MM.1S (cell line): Measurements from ENCODE around the gene CA12.

Experiments used
- DNase-seq: peaks from one replicate; pipeline ENCODE4 v3.0.0-alpha.2; 2015
- H2AFZ ChIP-seq: fragments of 300-600 bp; sonication (generic); 2 replicates; pipeline ENCODE4 v1.6.0; 2016; ENCODE audit warnings: antibody characterized with exemption, low read length
- H3F3A ChIP-seq: fragments of 300-600 bp; sonication (generic); 2 replicates; pipeline ENCODE4 v1.6.1; 2016; ENCODE audit warnings: mild to moderate bottlenecking, antibody characterized with exemption, low read length, moderate library complexity, mixed read lengths; ENCODE audit not compliant: insufficient read depth
- H3K27ac ChIP-seq: fragments of 300-600 bp; sonication (generic); 2 replicates; pipeline ENCODE4 v1.5.1; 2016; ENCODE audit warnings: mild to moderate bottlenecking, low read length
- H3K27me3 ChIP-seq: fragments of 300-600 bp; sonication (generic); replicated peaks from 2 replicates; pipeline ENCODE4 v1.6.0; 2016; ENCODE audit warnings: low read length; ENCODE audit not compliant: insufficient read depth
- H3K36me3 ChIP-seq: fragments of 300-600 bp; sonication (generic); replicated peaks from 2 replicates; pipeline ENCODE4 v1.6.1; 2016; ENCODE audit warnings: mild to moderate bottlenecking, low read length, mixed read lengths; ENCODE audit not compliant: insufficient read depth
- H3K4me1 ChIP-seq: fragments of 300-600 bp; sonication (generic); 2 replicates; pipeline ENCODE4 v1.6.1; 2016; ENCODE audit warnings: low read length, mixed read lengths
- H3K4me2 ChIP-seq: fragments of 300-600 bp; sonication (generic); 2 replicates; pipeline ENCODE4 v1.6.0; 2016; ENCODE audit warnings: low read depth, low read length
- H3K4me3 ChIP-seq: fragments of 300-600 bp; sonication (generic); 2 replicates; pipeline ENCODE4 v1.5.1; 2016; ENCODE audit warnings: low read length, mixed read lengths
- H3K79me2 ChIP-seq: fragments of 300-600 bp; sonication (generic); 2 replicates; pipeline ENCODE4 v1.6.1; 2016; ENCODE audit warnings: mixed run types, low read length, mixed read lengths
- H3K9ac ChIP-seq: fragments of 300-600 bp; sonication (generic); 2 replicates; pipeline ENCODE4 v1.6.1; 2016; ENCODE audit warnings: low read length, mixed read lengths
- H3K9me2 ChIP-seq: fragments of 300-600 bp; sonication (generic); replicated peaks from 2 replicates; pipeline ENCODE4 v1.6.1; 2016; ENCODE audit warnings: mild to moderate bottlenecking, low read length, mixed read lengths; ENCODE audit not compliant: insufficient read depth
- H3K9me3 ChIP-seq: fragments of 300-600 bp; sonication (generic); replicated peaks from 2 replicates; pipeline ENCODE4 v1.6.1; 2016; ENCODE audit warnings: mild to moderate bottlenecking, low read length, mixed read lengths; ENCODE audit not compliant: insufficient read depth
- H4K20me1 ChIP-seq: fragments of 300-600 bp; sonication (generic); 2 replicates; pipeline ENCODE4 v1.6.1; 2016; ENCODE audit warnings: mild to moderate bottlenecking, low read length, moderate library complexity, mixed read lengths; ENCODE audit not compliant: insufficient read depth
- CTCF ChIP-seq: fragments of 300-600 bp; sonication (generic); IDR thresholded peaks from 2 replicates; pipeline ENCODE4 v1.5.1; 2016; ENCODE audit warnings: antibody characterized with exemption, low read length, mixed read lengths
- EZH2 ChIP-seq: fragments of 300-600 bp; sonication (generic); optimal IDR thresholded peaks from 2 replicates; pipeline ENCODE3; 2017; ENCODE audit warnings: low read depth, mild to moderate bottlenecking, antibody characterized with exemption, low read length, mixed read lengths
- EZH2phosphoT487 ChIP-seq: fragments of 300-600 bp; sonication (generic); IDR thresholded peaks from 2 replicates; pipeline ENCODE4 v1.6.1; 2018; ENCODE audit warnings: antibody characterized with exemption, low read length

The CA12 gene

GRCh38 chr15:63372018-63372705, 9.5 kb downstream of the CA12 start:
- Histone ChIP-seq H4K20me1 (no peaks in the 10 kb centered on the region), H3K9ac (no peak overlapping the region), H3K4me1 (no peaks in the 10 kb centered on the region), H3K4me3 (no peak overlapping the region), H3K27me3 (no peaks in the 10 kb centered on the region), H3K4me2 (no peak overlapping the region), H3K9me2 (no peaks in the 10 kb centered on the region), H3K9me3 (no peaks in the 10 kb centered on the region), H3F3A (no peaks in the 10 kb centered on the region), H3K79me2 (no peaks in the 10 kb centered on the region), H3K27ac (no peak overlapping the region), H3K36me3 (no peaks in the 10 kb centered on the region), H2AFZ (no peak overlapping the region)
- no peak for TF ChIP-seq EZH2
- no peak for TF ChIP-seq EZH2phosphoT487
- no peak for TF ChIP-seq CTCF
- no peak for DNase-seq

GRCh38 chr15:63371297-63371918, 10.2 kb downstream of the CA12 start:
- H3K9me2 ChIP-seq, result no peaks in the 10 kb centered on the region
- no peak overlapping the region for H3K9ac ChIP-seq
- H3K4me1 ChIP-seq, result no peaks in the 10 kb centered on the region
- no peak for DNase-seq
- no peaks in the 10 kb centered on the region for H4K20me1 ChIP-seq
- no peak overlapping the region for H3K27ac ChIP-seq
- no peaks in the 10 kb centered on the region for H3K9me3 ChIP-seq
- H3K4me2 ChIP-seq, result no peak overlapping the region
- no peaks in the 10 kb centered on the region for H3K27me3 ChIP-seq
- no peak for TF ChIP-seq CTCF
- no peaks in the 10 kb centered on the region for H3K79me2 ChIP-seq
- no peaks in the 10 kb centered on the region for H3K36me3 ChIP-seq
- H3K4me3 ChIP-seq, result no peak overlapping the region
- no peak overlapping the region for H2AFZ ChIP-seq
- H3F3A ChIP-seq, result no peaks in the 10 kb centered on the region

GRCh38 chr15:63370764-63371163, 10.9 kb downstream of the CA12 start:
- no peak for TF ChIP-seq EZH2phosphoT487
- no peak for TF ChIP-seq CTCF
- no peak for TF ChIP-seq EZH2
- no peaks in the 10 kb centered on the region for H3F3A ChIP-seq
- no peaks in the 10 kb centered on the region for H3K4me1 ChIP-seq

More at GRCh38 chr15:63370764-63371163, 10.9 kb downstream of the CA12 start:
- H3K36me3 ChIP-seq, result no peaks in the 10 kb centered on the region
- no peaks in the 10 kb centered on the region for H3K9me3 ChIP-seq
- H3K79me2 ChIP-seq, result no peaks in the 10 kb centered on the region
- no peak overlapping the region for H3K4me3 ChIP-seq
- H3K9ac ChIP-seq, result no peak overlapping the region
- H3K27ac ChIP-seq, result no peak overlapping the region
- no peak overlapping the region for H2AFZ ChIP-seq
- DNase-seq, result no peak
- no peaks in the 10 kb centered on the region for H3K27me3 ChIP-seq
- no peaks in the 10 kb centered on the region for H3K9me2 ChIP-seq
- H3K4me2 ChIP-seq, result no peak overlapping the region
- no peaks in the 10 kb centered on the region for H4K20me1 ChIP-seq
